Central memory CD4-positive, alpha-beta T cell (primary cell): ENCODE measurements around the gene TMC5.
"Not testable (repeated sequence)": the region's sequence is repeated elsewhere in the genome, so short reads cannot be mapped to it uniquely, and the experiment has no call there.

Source experiments
- DNase-seq: peaks from one replicate; pipeline ENCODE4 v3.0.0; 2022

TMC5 gene

GRCh38 chr16:19400711-19401110, 17.0 kb upstream of the TMC5 start:
- no peak for DNase-seq

GRCh38 chr16:19406891-19407491, 10.7 kb upstream of the TMC5 start:
- no peak for DNase-seq

DNA sequence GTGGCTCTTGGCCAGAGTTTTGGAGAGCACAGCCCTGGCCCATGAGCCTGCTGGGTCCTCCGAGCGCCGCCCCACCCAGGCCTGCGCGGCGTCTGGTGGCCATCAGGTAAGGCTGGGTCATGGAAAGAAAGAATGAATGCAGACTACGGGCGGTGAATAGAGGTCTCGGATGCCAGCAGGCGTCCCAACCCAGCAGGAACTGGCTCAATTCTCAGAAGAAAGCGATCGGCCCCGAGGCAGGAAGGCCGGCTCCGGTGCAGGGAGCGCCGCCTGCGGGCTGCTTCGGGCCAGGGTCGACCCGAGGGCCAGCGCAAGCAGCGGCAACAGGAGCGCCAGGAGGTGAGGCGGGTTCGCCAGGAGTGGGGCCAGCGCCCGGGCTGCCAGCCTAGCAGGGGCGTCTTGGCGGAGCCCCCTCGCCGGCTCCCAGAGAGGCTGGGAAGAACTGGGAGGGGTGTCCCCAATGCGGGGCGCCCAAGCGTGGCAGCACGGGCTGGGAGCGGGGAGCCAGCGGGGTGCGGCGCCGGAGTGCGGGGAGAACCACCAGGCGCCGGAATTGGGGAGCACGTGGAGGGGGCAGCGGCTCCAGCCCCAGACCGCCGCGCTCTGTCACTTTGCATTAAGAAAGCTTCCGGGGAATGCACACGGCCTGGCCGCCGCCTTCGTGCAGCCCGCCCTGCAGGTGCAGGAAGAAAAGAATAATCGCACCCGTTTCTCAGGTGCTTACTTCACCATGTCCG, 7.1 kb upstream of the TMC5 start:
- DNase-seq: no peak

DNA sequence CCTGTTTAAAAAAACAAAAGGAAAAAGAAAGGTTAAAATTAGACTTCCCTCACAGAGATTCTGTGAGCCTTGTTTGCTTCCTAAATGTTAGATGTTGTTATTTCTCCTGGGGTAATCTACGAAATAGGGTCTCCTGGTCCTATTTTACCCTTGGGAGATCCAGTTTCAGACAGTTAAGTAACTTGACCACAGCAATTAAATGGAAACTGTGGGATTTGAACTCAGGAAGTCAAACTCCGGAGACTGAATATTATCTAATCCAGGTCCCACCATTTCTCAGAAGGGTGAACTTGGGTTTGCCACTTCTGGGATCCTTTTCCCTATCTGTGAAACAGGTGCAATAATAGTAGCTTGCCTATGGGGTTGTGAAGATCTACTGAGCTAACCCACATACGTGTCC, 6.4 kb upstream of the TMC5 start:
- no peak for DNase-seq

DNA sequence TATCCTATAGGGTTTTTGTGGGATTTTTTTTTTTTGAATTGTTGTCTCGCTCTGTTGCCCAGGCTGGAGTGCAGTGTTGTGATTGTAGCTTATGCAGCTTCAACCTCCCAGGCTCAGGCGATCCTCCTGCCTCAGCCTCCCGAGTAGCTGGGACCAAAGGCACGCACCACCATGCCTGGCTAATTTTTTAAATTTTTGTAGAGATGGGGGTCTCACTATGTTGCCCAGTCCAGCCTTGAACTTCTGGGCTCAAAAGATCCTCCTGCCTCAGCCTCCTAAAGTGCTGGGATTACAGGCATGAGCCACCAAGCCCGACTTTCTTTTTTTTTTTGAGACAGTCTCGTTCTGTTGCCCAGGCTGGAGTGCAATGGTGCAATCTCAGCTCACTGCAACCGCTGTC, 5.6 kb upstream of the TMC5 start:
- not testable (repeated sequence) for DNase-seq

DNA sequence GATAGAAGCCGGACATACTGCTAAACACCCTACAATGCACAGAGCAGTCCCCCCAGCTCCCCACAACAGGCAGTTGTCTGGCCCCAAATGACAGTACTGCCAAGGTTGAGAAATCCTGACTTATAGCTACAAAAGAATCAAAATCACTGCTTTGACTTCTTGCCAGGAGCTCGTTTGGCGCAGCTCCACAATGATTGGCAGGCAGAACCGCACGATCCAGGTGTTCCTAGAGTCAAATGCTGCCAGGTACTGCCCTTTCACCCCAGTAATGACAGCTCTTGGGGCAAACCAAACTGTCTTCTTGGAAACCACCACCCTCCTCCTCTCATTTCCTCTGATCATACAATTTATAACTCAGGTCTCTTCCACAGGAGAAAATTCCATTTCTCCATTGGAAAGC, 2.2 kb upstream of the TMC5 start:
- DNase-seq: no peak

DNA sequence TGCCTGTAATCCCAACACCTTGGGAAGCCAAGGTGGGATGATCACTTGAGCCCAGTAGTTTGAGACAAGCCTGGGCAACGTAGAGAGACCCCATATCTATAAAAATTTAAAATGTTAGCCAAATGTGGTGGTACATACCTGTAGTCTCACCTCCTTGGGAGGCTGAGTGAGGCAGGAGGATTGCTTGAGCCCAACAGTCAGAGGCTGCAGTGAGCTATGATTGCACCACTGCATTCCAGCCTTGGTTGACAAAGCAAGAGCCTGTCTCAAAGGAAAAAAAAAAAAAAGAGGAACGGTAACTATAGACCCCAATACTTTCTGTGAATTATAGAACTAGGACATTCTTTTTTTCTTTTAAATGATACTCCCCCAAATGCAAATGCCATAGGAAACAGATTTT, 1.8 kb upstream of the TMC5 start:
- no peak for DNase-seq

DNA sequence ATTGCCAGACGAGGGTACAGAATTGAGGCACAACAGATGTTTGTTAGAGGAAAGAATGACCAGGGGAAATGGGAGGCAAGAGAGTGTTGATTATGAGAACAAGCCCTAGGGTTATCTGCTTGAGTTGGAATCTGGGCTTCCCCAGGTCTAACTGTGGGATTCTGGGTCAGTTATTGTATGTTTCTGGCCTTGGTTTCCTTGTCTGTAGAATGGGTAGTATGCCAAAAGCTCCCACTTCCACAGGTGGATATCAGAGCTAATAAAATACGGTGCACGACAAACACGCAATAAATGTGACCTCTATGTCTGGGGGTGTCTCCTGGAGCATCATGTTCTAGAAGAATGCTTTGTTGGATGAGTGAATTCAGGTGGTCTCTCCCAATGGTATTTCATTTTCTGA, 517 bp downstream of the TMC5 start:
- DNase-seq: no peak

DNA sequence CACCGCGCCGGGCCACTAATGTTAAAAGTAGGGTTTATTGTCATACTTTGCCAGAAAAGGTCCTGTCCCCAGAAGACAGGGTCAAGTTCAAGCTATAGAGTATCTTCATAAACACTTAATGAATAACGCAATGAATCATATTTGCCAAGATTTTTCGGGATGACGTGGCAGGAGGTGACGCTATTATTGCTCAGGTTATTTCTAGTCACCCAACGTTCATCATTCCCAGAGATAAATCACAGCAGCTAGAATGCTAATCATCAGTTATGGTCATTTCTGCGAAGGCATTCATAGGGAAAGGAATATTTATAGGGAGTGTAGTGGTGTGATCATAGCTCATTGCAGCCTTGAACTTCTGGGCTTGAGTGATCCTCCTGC, 2.0 kb downstream of the TMC5 start:
- no peak for DNase-seq

GRCh38 chr16:19424478-19424877, 6.8 kb downstream of the TMC5 start:
- DNase-seq: no peak

DNA sequence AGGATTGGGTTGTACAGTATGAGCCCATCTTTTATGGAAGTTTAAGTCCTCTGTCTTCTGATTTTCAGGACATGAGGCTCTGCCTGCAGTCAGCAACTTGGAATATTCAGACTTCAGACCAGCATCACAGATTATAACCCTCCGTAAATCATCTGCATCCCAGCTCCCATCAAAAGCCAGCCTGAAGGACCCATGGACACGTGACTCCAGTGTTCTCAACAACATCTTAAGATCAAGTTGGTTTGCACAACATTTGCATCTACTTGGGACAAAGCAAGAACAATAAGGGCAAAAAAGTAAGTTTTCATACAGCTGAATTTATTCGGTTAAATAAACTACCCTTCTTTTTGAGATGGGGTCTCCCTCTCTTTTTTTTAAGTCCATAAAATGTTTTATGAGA, 12.7 kb downstream of the TMC5 start:
- DNase-seq: no peak

DNA sequence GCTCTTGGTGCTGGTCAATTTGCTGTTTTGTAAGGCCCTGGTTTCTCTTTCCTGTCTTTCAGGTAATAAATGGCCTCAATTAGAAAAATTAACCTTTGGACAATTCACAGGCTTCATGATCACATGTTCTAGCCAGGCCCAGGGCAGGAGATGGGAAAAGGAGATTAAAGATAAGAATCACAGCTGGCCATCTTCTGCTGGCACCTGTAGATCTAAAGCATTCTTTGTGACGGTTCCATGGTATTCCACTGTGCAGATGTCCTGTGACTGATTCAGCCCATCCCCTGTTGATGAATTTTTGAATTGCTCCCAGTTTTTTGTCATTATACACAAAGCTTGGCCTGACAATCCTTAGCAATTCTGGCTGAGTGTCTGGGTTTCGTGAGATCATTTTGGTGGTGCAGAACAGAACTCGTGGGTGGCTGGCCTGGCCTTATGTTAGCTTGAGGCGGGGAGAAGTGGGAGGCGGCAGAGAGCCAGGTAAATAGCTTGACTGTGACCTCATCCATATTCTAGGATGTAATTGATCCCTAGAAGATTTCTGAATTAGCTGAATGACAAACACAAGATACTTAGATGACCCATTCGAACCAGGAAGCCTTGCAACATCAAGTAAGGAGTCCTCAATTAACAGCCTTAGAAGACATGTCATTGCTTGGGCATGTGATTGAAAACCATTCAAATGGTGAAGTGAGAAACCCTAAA, 14.1 kb downstream of the TMC5 start:
- DNase-seq: no peak

DNA sequence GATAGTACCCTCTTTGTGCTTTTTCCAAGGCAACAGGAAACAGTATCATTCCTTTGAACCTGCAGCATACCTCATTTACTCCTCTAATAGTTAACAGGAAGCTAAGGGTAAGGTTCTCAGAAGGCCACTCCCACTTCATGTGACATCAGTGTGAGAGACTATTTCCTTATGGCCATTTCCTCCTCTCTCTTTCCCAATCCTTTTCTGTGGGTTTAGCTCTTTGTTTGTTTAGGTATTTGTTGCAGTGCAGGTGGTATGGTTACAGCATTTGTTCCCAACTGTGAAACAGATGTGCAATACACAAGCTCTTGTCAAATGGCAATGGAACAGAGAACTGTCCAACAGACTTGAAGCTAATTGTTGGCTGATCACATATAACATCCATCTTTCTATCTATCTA, 14.7 kb downstream of the TMC5 start:
- DNase-seq: no peak

GRCh38 chr16:19434584-19434983, 16.9 kb downstream of the TMC5 start:
- no peak for DNase-seq

DNA sequence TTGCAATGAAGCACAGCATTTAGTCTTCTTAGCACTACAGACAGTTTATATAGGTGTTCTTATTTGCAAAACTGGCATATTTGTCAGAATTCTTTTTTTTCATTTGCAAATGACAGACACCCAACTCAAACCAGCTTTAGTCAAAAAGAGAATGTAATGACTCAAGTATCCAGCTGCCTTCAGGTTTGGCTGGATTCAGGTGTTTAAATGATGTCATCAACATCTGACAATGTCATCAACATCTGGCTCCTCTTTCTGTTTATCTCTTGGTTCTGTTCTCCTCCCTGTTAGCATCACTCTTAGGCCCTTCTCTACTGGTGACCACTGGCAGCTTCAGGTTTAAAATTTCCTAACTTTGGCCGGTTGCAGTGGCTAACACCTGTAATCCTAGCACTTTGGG, 18.9 kb downstream of the TMC5 start:
- no peak for DNase-seq

DNA sequence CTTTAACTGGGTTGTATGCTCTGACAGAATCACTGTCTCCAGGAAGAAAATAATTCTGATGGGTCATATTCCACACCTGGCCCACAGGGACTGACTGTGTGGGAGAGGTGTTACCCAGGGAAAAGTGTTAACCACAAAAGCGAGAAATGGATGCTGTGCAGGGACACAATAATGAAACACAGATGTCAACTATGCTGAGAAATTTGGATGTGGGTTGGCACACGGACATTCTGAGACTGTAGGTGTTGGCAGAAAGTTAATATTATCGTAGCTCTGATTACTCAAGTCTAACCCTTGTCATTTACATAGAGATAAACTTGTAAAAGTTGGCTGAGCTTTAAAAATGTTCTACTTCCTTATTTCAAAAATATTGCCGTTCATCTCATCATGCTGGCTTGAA, 19.6 kb downstream of the TMC5 start:
- DNase-seq: no peak

DNA sequence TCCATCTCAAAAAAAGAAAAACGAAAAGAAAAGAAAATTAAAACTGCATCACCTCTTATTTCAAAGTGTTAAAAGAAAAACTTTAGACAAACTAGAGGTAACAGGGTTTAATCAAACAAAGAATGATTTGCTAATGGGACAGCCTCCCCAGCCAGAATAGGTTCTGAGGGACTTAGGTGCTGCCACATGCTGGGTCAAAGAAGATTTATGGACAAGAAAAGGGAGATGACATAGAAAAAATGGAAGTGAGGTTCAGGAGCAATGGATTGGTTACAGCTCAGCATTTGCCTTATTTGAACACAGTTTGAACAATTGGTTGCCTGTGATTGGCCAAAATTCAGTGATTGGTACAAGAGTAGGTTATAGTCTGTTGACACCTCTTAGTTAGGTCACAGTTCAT, 21.1 kb downstream of the TMC5 start:
- no peak for DNase-seq

GRCh38 chr16:19439483-19439882, 21.8 kb downstream of the TMC5 start:
- DNase-seq: no peak

- DNase-seq: no peak
Measured at GRCh38 chr16:19443659-19444058, 26.0 kb downstream of the TMC5 start.

DNA sequence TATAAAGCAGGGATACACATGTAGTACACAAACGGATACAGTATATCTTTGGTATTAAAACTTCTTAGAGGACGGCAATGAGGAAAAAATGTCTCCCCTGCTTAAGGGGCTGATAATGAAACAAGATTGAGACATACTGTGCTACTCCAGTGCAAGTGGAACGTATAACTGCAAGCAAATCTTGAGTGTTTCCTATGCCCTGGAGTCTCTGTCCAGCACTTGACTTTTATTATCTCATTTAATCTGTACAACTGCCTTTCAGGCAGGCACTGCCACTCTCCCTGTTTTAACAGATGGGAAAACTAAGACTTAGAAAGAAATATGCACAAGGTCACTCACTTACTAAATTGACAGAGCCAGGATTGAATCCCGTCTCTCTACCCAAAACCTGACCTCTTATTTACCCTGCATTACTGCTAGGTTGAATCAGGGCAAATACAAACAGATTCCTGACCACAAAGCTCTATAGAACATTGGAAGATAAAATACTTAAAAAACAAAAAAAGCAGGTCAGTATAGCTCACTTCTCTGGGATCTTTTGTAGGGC, 28.7 kb downstream of the TMC5 start:
- no peak for DNase-seq

DNA sequence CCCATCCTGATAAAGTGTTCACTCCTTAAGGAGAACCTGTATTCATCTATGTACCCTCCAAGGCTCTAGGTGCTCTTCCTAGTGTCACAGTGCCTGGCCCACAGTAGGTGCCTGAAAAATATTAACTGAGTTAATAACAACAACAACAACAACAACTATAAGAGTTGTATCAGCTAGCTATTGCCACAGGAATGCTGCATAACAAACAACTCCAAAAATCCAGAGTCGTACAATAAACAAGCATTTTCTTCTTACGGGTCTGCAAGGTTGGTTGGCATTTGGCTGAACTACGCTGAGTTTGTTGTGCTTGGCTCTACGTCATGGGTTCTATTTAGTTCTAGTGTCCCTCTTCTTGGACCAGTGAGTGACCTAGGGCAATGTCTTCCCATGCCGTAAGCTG, 29.2 kb downstream of the TMC5 start:
- DNase-seq: no peak

DNA sequence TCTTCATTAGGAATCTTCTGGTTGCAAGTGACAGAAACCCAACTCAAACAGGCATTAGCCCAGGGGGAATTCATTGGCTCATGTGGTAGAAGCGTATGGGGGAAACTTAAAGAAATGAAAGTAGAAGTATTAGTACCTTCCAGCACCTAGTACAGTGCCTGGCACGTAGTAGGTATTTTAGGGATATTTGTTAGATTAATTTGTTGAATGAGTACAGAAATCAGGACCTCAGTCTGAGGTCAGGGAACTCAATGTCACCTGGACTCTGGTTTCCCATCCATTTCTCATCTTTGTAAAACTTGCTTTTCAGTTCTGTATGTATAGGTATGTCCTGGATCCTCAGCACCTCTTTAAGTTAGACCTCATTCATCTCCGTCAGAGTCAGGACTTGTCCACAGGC, 32.5 kb downstream of the TMC5 start:
- DNase-seq: no peak

DNA sequence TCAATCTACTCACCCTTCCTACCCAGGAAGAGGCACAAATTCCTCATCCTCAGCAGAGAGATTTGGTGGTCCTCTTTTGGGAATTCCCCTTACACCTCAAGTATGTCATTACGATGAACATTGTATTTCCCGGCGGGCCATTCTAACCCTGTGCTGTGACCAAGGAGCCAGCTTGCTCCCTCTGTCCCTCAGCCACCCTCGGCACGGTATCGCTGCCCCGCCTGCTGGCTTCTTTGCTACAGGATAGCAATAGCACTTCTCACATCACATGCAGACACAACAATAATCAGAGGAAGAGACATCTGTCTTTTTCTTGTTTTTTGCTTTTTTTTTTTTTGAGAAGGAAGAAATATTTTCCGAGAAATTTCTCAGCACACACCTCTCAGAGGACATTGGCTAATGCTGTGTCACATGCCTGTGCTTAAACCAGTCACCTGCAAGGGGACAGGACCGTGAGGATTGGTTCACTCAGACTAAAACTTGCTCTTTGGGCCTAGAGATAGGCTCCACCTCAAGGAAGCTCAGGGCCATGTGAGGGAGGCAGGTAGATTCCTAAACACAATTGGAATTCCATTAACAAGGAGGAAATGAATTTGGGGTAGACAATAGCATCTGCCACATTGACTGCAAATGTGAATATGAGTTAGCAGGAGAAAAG, 41.2 kb downstream of the TMC5 start:
- DNase-seq: no peak

DNA sequence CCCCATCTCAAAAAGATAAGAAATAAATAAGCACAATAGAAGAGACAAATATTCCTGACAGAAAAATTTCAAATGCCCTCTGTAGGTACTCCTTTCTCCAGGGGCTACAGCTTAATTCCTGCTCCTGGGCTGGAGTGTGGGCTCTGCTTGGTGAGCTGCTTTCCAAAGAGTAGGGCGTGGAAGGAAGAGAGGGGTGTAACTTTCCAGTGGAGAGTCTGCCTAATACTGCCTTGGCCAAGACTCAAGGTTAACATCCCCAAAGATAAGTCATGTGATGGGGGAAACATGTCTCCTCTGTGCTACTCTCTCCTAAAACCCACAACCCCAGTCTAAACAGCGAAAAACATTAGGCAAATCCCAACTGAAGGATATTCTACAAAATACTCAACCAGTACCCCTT, 42.7 kb downstream of the TMC5 start:
- no peak for DNase-seq
